Adrenal gland (tissue), 12 donors: ENCODE data around the gene ART3. TPM values are rescaled to one million over a fixed set of nuclear protein-coding genes. Genes with fewer than 3 reads are reported as not detected.

Experiments used
- DNase-seq, 7 donors: peaks; one replicate each; pipeline ENCODE4 v3.0.0-alpha.2; 2019 to 2020
- H3K27ac ChIP-seq, 5 donors: fragments of 200-600 bp; sonication (generic) in 4 of 5; 1 replicate in 3 of 5; 2 replicates in 2 of 5; pipeline versions ENCODE4 v1.5.1 to v1.8.0; 2016 to 2020; ENCODE audit warnings: mild to moderate bottlenecking in 1 of 5
- H3K27me3 ChIP-seq: fragments of 200-600 bp; 2 replicates; pipeline ENCODE4 v1.8.0; 2021
- H3K36me3 ChIP-seq, 2 donors: fragments of 200-600 bp; replicated peaks in 1 of 2; 1 replicate in 1 of 2; 2 replicates in 1 of 2; pipeline versions ENCODE4 v1.5.1 to v1.8.0; 2018 to 2022
- H3K4me1 ChIP-seq, 2 donors: fragments of 200-600 bp; replicated peaks in 1 of 2; 1 replicate in 1 of 2; 2 replicates in 1 of 2; pipeline versions ENCODE4 v1.5.1 to v1.8.0; 2018 to 2021
- H3K4me3 ChIP-seq, 4 donors: fragments of 200-600 bp; sonication (generic) in 3 of 4; one replicate each; pipeline ENCODE4 v1.5.1; 2016 to 2018
- H3K9me3 ChIP-seq, 3 donors: fragments of 200-600 bp; sonication (generic) in 1 of 3; replicated peaks in 1 of 3; 1 replicate in 2 of 3; 2 replicates in 1 of 3; pipeline versions ENCODE4 v1.5.1 to v1.8.0; 2016 to 2021
- POLR2A ChIP-seq, 2 donors: fragments of 450-650 bp; IDR thresholded peaks; one replicate each; pipeline ENCODE4 v1.6.1; 2017; ENCODE audit warnings: antibody characterized with exemption in 2 of 2, mild to moderate bottlenecking in 2 of 2, moderate library complexity in 1 of 2
- whole genome bisulfite sequencing, 4 donors: extraction: QIAGEN DNeasy Blood & Tissue Kit in 2 of 4; methylation state at CpG; one replicate each; pipeline versions ENCODE4 v1.1.5 to v1.1.7; 2013 to 2017; 5-methylcytosine and 5-hydroxymethylcytosine counted together
- intact Hi-C, 2 donors: fragments of 100-400 bp; cut with DNase I; formaldehyde crosslinking; loops; one replicate each; pipeline versions ENCODE4 v1.14.1 to v1.15.0; 2022 to 2023
- polyA plus RNA-seq, 3 donors: library from polyadenylated mRNA; stranded (reverse); fragments of 200-250 nt in 2 of 3; fragments of 350-450 nt in 1 of 3; fragmentation: Illumina TruSeq in 1 of 3; extraction: RNeasy Lipid Tissue Mini Kit (QIAGEN cat#74804) in 1 of 3; gene quantifications; one replicate each; pipeline ENCODE4 v1.2.3, GENCODE V29; 2013 to 2014
- total RNA-seq, 9 donors: library from RNA; depleted of rRNA in 4 of 9; stranded (reverse); fragments of >200 nt in 4 of 9; fragments of 120-200 nt in 1 of 9; fragmentation: NEBNext Ultra II Directional in 1 of 9; extraction: Animal tissue kit (Norgen Biotek cat#: 25700) in 1 of 9; gene quantifications; one replicate each; pipeline versions ENCODE4 v1.1.0 to v1.2.4, GENCODE V29; 2013 to 2023
- TF ChIP-seq, protein P1 (sequence below), 6 experiments: fragments of 450-650 bp in 4 of 6; fragments of 200-600 bp in 2 of 6; sonication (generic) in 1 of 6; IDR thresholded peaks; 1 replicate in 5 of 6; 2 replicates in 1 of 6; pipeline versions ENCODE4 v1.5.1 to v1.8.0; 2016 to 2021; ENCODE audit warnings: antibody characterized with exemption in 6 of 6, mild to moderate bottlenecking in 2 of 6, moderate library complexity in 1 of 6
- donor health status: healthy with polysubstance abuse.
- donor health status: Bipolar disorder and iron deficiency.
- donor health status: DM: yes; HTN: yes; CAD: no.
- donor health status: DM: no; HTN: no; CAD: no.
- donor health status: DM: no; HTN: no; CAD: no.
- donor health status: DM: yes; HTN: yes; CAD: no.

ART3 gene
- total and polyA plus RNA-seq, 12 donors, result 0.16 to 1.1 (median 0.70) TPM; not detected in 7

GRCh38 chr4:76053730-76054129 lies 20.8 kb upstream of the ART3 start:
- no peak overlapping the region for H3K4me3 ChIP-seq
- 30 to 48% (median 38%) methylated on average over 4 of the region's 4 CpGs for WGBS, 4 donors
- no peak for DNase-seq
- TF ChIP-seq, protein P1, sequence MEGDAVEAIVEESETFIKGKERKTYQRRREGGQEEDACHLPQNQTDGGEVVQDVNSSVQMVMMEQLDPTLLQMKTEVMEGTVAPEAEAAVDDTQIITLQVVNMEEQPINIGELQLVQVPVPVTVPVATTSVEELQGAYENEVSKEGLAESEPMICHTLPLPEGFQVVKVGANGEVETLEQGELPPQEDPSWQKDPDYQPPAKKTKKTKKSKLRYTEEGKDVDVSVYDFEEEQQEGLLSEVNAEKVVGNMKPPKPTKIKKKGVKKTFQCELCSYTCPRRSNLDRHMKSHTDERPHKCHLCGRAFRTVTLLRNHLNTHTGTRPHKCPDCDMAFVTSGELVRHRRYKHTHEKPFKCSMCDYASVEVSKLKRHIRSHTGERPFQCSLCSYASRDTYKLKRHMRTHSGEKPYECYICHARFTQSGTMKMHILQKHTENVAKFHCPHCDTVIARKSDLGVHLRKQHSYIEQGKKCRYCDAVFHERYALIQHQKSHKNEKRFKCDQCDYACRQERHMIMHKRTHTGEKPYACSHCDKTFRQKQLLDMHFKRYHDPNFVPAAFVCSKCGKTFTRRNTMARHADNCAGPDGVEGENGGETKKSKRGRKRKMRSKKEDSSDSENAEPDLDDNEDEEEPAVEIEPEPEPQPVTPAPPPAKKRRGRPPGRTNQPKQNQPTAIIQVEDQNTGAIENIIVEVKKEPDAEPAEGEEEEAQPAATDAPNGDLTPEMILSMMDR (IDR thresholded peaks at IDR 0.05), result no peak
- TF ChIP-seq POLR2A (IDR thresholded peaks at IDR 0.05), result no peak
- no peaks in the 10 kb centered on the region for H3K9me3 ChIP-seq
- H3K4me1 ChIP-seq, result no peaks in the 10 kb centered on the region
- H3K27ac ChIP-seq, result no peak overlapping the region
- peaks cover 6% of the 10 kb centered on the region for H3K27me3 ChIP-seq
- intact Hi-C loops, result no loop called here
- no peaks in the 10 kb centered on the region for H3K36me3 ChIP-seq

- H3K27me3 ChIP-seq, result peaks cover 6% of the 10 kb centered on the region
- H3K27ac ChIP-seq, result no peak overlapping the region
- no peak for DNase-seq
- intact Hi-C loops, result no loop called here
- no peaks in the 10 kb centered on the region for H3K36me3 ChIP-seq
- TF ChIP-seq, protein P1 (IDR thresholded peaks at IDR 0.05), result no peak
- TF ChIP-seq POLR2A (IDR thresholded peaks at IDR 0.05), result no peak
- WGBS, 4 donors, result 62 to 79% (median 68%) methylated on average over 2 of the region's 2 CpGs
- no peaks in the 10 kb centered on the region for H3K4me1 ChIP-seq
- H3K4me3 ChIP-seq, result no peak overlapping the region
- no peaks in the 10 kb centered on the region for H3K9me3 ChIP-seq
Observed at GRCh38 chr4:76055016-76055415, 19.5 kb upstream of the ART3 start.

- no peaks in the 10 kb centered on the region for H3K36me3 ChIP-seq
- intact Hi-C loops, result no loop called here
- H3K9me3 ChIP-seq, result no peaks in the 10 kb centered on the region
- WGBS, 4 donors, result 54 to 69% (median 60%) methylated on average over 2 of the region's 2 CpGs
- no peak for DNase-seq
- H3K4me1 ChIP-seq, result no peaks in the 10 kb centered on the region
- peaks cover 6% of the 10 kb centered on the region for H3K27me3 ChIP-seq
- H3K27ac ChIP-seq, result no peak overlapping the region
- H3K4me3 ChIP-seq, result no peak overlapping the region
- TF ChIP-seq, protein P1 (IDR thresholded peaks at IDR 0.05), result no peak
- TF ChIP-seq POLR2A (IDR thresholded peaks at IDR 0.05), result no peak
Observed at GRCh38 chr4:76055421-76055820, 19.1 kb upstream of the ART3 start.

GRCh38 chr4:76058302-76058701 lies 16.2 kb upstream of the ART3 start:
- no peak for TF ChIP-seq POLR2A (IDR thresholded peaks at IDR 0.05)
- TF ChIP-seq, protein P1 (IDR thresholded peaks at IDR 0.05), result no peak
- intact Hi-C loops, result no loop called here

More at GRCh38 chr4:76058302-76058701, 16.2 kb upstream of the ART3 start:
- no peak for DNase-seq
- no peaks in the 10 kb centered on the region for H3K9me3 ChIP-seq
- H3K36me3 ChIP-seq, result no peaks in the 10 kb centered on the region
- H3K27ac ChIP-seq, result no peak overlapping the region
- H3K4me3 ChIP-seq, result no peak overlapping the region
- peaks cover 6% of the 10 kb centered on the region for H3K27me3 ChIP-seq
- H3K4me1 ChIP-seq, result no peaks in the 10 kb centered on the region
